ENCODE results near the gene DDR1. TPM values are rescaled to one million over a fixed set of nuclear protein-coding genes. Genes with fewer than 3 reads are reported as not detected.

Gene DDR1
- total and polyA plus RNA-seq, 4 donors, result 143 to 452 (median 286) TPM

DNA sequence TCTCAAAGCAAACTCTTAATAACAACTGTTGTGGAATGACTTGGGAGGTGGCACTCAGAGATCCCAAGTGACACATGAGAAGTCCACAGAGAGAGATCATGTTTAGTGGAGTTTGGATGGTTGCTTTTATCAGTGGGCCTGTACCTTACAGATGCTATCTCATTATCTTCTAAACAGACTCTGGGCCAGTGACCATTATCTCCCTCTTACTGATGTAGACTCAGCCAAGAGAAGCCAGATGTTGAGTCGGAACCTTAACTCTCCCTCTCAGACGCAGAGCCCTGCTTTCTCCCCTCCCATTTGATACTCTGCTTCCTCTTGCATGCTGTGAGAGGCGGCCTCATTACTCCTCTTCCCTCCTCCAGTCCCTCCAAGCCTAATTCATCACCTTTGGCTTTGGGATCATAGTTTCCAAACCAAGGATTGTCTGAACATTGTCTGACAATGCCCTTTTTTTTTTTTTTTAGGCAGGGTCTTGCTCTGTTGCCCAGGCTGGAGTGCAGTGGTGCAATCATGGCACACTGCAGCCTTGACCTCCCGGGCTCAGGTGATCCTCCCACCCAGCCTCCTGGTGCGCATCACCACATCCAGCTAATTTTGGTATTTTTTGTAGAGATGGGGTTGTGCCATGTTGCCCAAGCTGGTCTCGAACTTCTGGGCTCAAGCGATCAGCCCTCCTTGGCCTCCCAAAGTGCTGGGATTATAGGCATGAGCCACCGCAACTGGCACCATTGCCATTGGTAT lies 4.5 kb upstream of the DDR1 start:
- Histone ChIP-seq H3K36me3 (ENCODE audit: control insufficient read depth, insufficient read depth, low read length) (no peaks in the 10 kb centered on the region), H3K27me3 (ENCODE audit: control insufficient read depth, insufficient read depth, low read length) (no peaks in the 10 kb centered on the region), H3K27ac (ENCODE audit: low read depth, low read length) (peak overlapping the region; percentile 94), H3K9me3 (ENCODE audit: control insufficient read depth, insufficient read depth, low read length) (no peaks in the 10 kb centered on the region), H3K4me1 (ENCODE audit: control insufficient read depth, insufficient read depth, low read length) (peaks cover 64% of the 10 kb centered on the region), H3K4me3 (ENCODE audit: low read depth, low read length) (no peak overlapping the region)
- 56% methylated on average over 5 of the region's 8 CpGs for WGBS (ENCODE audit: insufficient coverage)
- peak in 1 of 6 donors; percentile 19 for DNase-seq (ENCODE audit: low read depth in 4 of 6, low spot score in 6 of 6)

DNA sequence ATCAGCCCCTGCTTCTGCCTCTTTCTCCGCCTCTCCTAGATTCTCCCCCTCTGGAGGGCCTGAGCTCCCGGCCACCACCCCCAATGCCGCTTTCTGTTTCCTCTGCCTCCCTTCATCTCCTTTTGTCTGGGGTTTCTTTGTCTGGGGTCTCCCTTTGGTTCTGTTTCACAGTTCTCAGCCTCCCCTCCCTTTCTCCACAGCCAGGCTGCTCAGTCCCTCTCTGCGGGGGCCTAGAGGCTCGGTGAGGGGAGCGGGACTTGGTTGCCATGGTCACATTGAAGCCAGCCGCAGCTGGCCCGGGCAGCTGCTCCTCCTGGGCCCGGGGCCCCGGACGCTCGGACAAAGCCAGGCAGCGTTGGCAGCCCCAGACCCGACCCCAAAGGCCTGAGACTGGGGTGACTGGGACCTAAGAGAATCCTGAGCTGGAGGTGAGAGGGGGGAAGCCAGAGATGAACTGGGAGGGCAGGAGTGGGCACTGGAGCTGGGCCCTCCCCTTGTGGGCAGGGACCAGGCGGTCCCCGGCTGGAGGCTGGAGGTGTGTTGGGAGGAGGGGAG lies 3.5 kb upstream of the DDR1 start:
- Histone ChIP-seq H3K4me3 (ENCODE audit: low read depth, low read length) (peak overlapping the region; percentile 51), H3K27me3 (ENCODE audit: control insufficient read depth, insufficient read depth, low read length) (no peaks in the 10 kb centered on the region), H3K9me3 (ENCODE audit: control insufficient read depth, insufficient read depth, low read length) (no peaks in the 10 kb centered on the region), H3K36me3 (ENCODE audit: control insufficient read depth, insufficient read depth, low read length) (no peaks in the 10 kb centered on the region), H3K4me1 (ENCODE audit: control insufficient read depth, insufficient read depth, low read length) (peaks cover 74% of the 10 kb centered on the region), H3K27ac (ENCODE audit: low read depth, low read length) (peak overlapping the region; percentile 94)
- peak in 2 of 6 donors; percentile 93 to 95 for DNase-seq (ENCODE audit: low read depth in 4 of 6, low spot score in 6 of 6)
- 4% methylated on average over 14 of the region's 16 CpGs for WGBS (ENCODE audit: insufficient coverage)

DNA sequence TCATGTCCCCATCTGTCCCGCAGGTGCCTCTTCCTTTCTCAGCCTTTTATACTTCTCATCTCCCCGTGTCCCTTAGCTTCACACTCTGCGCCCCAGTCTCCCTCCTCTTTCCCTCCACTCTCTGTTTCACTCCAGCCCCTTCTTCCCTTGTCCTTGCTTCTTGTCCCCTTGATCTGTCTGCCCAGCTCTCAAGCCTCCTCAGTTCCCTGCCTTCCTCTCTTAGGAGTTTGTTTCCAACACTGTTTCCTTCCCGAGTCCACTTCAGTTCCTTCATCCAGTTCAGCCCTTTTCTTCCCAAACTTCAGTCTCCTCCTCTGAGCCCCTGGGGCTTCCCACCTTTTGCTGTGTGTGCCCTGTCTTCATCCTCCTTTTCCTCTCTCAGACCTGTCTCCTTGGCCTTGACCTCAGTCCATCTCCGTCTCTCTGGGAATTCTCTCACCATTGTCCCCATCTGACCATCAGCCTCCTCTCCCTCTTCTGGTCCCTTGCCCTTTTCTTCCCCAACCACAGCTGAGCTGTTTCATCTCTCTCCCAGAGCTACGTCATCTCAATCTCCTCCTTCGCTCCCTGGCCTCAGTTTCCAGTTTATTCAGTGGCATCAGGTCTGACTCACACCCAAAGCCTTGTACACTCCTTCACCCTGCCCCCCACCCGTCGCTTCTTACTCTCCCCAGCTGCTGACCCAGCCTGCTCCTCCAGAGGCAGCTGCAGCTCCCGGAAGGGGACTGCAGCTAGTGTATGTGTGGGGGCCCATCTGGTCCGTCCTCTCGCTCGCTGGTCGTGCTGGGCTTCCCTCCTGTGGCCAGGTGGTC lies 2.7 kb upstream of the DDR1 start:
- H3K9me3 ChIP-seq (ENCODE audit: control insufficient read depth, insufficient read depth, low read length), result no peaks in the 10 kb centered on the region
- H3K36me3 ChIP-seq (ENCODE audit: control insufficient read depth, insufficient read depth, low read length), result no peaks in the 10 kb centered on the region
- H3K4me3 ChIP-seq (ENCODE audit: low read depth, low read length), result peak overlapping the region; percentile 51
- no peaks in the 10 kb centered on the region for H3K27me3 ChIP-seq (ENCODE audit: control insufficient read depth, insufficient read depth, low read length)
- H3K27ac ChIP-seq (ENCODE audit: low read depth, low read length), result peak overlapping the region; percentile 94
- 18% methylated on average over 11 of the region's 14 CpGs for WGBS (ENCODE audit: insufficient coverage)
- DNase-seq (ENCODE audit: low read depth in 4 of 6, low spot score in 6 of 6), result peak in 2 of 6 donors; percentile 61 to 68
- H3K4me1 ChIP-seq (ENCODE audit: control insufficient read depth, insufficient read depth, low read length), result peaks cover 81% of the 10 kb centered on the region

DNA sequence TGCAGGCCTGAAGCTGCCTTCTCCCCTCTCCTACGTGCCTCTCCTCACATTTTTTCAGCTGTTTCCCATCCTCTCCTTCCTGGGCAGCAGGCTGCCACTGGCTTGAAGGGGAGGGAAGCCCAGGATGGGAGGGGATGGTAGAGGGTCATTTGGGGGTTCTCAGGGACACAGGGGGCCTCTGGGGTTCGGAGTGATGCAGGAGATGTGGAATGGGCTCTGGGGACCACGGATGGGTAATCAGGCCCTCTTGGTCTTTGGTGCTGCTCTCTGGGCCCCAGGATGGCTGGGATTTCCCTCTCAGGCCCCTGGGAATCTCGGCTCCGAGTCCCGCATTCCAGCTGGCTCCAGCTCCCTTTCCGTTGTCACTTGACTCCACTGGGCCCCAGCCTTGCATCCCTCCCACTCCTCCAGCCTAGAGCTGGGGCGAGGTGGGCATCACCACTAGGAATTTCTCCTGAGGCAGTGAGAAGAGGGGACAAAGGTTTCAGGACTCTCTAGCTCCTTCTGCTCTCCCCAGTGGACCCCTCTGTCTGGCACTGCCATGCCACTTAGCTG lies 2.0 kb upstream of the DDR1 start:
- peak in 2 of 6 donors; percentile 23 to 52 for DNase-seq (ENCODE audit: low read depth in 4 of 6, low spot score in 6 of 6)
- no peaks in the 10 kb centered on the region for H3K9me3 ChIP-seq (ENCODE audit: control insufficient read depth, insufficient read depth, low read length)
- 0% methylated on average over 2 of the region's 8 CpGs for WGBS (ENCODE audit: insufficient coverage)
- H3K27ac ChIP-seq (ENCODE audit: low read depth, low read length), result peak overlapping the region; percentile 94
- peak overlapping the region; percentile 51 for H3K4me3 ChIP-seq (ENCODE audit: low read depth, low read length)
- no peaks in the 10 kb centered on the region for H3K36me3 ChIP-seq (ENCODE audit: control insufficient read depth, insufficient read depth, low read length)
- peaks cover 79% of the 10 kb centered on the region for H3K4me1 ChIP-seq (ENCODE audit: control insufficient read depth, insufficient read depth, low read length)
- H3K27me3 ChIP-seq (ENCODE audit: control insufficient read depth, insufficient read depth, low read length), result no peaks in the 10 kb centered on the region

DNA sequence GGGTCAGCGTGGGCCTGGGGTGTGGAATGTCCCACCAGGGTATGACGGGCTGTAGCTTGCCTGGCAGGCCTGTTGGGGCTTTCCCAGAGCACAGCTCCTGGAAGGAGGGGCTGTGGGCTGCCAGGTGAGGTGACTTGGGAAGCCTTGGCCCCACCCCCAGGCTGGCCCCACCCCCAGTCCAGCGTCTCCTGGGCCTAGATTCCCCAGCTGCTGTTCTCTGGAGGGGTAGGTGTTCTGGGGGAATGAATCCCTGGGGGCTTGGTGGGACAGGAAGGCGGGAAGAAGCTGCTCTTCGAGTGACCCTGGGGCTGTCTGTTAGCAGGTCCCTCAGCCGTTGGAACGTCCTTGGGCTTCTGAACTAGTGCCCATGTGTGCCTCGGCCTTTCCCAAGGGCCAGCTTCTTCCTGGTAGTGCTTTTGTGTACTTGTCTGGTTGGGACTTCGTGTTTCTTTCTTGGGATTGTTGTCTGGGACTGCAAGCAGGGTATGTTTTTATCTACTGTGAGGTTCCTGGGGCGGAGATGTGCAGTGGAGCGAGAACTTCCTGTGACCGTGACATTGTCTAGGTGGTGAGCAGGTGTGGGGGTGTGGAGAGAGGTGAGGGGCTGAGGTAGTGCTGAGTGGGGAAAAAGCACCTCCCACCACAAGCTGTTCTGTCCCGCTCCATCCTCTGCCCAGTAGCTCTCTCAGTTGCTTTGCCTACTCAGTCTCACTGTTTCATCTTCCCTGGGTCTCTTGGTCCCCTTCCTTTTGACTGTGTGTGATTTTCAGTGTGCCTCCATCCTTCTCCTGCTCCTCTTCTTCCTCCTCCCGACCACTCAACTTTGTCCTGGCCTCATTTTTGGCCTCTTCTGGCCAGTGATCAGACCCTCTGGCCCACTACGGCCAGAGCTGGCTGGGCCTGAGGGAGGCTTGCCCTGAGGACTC lies 1.3 kb upstream of the DDR1 start:
- no peaks in the 10 kb centered on the region for H3K9me3 ChIP-seq (ENCODE audit: control insufficient read depth, insufficient read depth, low read length)
- peak overlapping the region; percentile 94 for H3K27ac ChIP-seq (ENCODE audit: low read depth, low read length)
- peak overlapping the region; percentile 51 for H3K4me3 ChIP-seq (ENCODE audit: low read depth, low read length)
- peak in 2 of 6 donors; percentile 25 to 27 for DNase-seq (ENCODE audit: low read depth in 4 of 6, low spot score in 6 of 6)
- H3K36me3 ChIP-seq (ENCODE audit: control insufficient read depth, insufficient read depth, low read length), result no peaks in the 10 kb centered on the region
- 11% methylated on average over 12 of the region's 15 CpGs for WGBS (ENCODE audit: insufficient coverage)
- H3K27me3 ChIP-seq (ENCODE audit: control insufficient read depth, insufficient read depth, low read length), result no peaks in the 10 kb centered on the region
- H3K4me1 ChIP-seq (ENCODE audit: control insufficient read depth, insufficient read depth, low read length), result peaks cover 72% of the 10 kb centered on the region

DNA sequence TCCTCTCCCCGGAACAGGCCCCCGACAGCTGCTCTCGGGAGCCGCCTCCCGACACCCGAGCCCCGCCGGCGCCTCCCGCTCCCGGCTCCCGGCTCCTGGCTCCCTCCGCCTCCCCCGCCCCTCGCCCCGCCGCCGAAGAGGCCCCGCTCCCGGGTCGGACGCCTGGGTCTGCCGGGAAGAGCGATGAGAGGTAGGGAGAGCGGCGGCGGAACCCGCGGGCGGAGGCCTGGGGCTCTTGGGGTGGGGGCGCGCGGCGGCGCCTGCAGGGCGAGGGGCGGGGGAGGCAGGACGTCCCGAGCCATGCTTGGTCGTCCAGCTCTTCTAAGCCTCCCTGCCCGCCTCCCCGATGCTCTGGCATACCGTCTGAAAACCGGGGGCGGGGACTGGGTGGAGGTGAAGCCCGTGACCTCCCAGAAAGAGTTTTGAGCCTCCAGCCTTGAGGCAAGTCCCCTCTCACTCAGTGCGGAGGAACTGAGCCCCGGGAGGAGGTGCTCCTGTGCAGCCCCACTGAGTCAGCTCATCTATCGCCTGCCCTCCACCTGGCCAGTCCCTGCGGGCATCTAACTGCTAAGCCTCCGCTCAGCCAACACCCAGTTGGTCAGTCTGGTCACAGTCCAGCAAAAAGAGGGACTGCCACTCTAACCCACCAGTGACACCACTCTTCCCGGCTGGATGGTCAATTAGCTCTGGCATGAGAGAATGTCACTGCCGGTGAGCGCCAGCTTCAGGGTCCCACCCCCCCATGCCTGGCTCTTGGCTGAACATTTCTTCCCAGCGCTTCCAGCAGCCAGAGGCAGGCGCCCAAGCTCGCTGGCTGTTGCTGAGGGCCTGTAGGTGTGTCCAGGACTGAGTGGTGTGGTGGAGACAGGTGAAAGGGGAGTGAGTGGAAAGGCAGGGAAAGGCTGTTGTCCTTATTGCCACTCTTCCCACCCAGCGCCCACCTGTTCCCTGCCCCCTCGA lies 482 bp downstream of the DDR1 start:
- Histone ChIP-seq H3K9me3 (ENCODE audit: control insufficient read depth, insufficient read depth, low read length) (no peaks in the 10 kb centered on the region), H3K36me3 (ENCODE audit: control insufficient read depth, insufficient read depth, low read length) (peaks cover 13% of the 10 kb centered on the region), H3K27ac (ENCODE audit: low read depth, low read length) (peak overlapping the region; percentile 91), H3K4me3 (ENCODE audit: low read depth, low read length) (peak overlapping the region; percentile 70), H3K4me1 (ENCODE audit: control insufficient read depth, insufficient read depth, low read length) (peaks cover 80% of the 10 kb centered on the region), H3K27me3 (ENCODE audit: control insufficient read depth, insufficient read depth, low read length) (no peaks in the 10 kb centered on the region)
- under 1% methylated on average over 56 of the region's 59 CpGs for WGBS (ENCODE audit: insufficient coverage)
- peak in 2 of 6 donors; percentile 67 to 81 for DNase-seq (ENCODE audit: low read depth in 4 of 6, low spot score in 6 of 6)

DNA sequence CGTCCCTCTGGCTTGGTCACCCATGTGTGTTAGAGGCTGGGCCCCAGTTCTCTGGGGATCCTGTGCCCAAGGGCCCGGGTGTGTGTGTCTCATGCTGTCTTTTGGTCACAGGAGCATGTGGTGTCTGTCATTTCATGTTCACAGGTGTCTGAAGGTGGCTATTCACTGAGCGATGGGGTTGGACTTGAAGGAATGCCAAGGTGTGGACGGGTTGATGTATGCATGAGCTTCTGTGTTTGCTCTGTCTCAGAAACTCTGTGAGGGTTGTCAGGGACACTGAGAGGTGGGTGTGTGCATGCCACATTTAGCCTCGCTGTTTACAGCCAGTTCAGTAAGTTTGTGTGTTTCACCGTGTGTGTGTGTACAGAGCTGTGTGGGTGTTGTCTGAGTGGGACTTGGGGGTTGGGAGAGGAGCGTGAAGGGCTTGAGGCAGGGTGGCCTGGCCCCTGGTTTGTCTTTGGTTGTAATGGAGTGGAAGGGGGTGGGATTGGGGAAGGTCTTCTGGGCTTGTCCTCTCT lies 1.2 kb downstream of the DDR1 start:
- WGBS (ENCODE audit: insufficient coverage), result 7% methylated on average over 7 of the region's 7 CpGs
- Histone ChIP-seq H3K4me3 (ENCODE audit: low read depth, low read length) (peak overlapping the region; percentile 70), H3K27ac (ENCODE audit: low read depth, low read length) (peak overlapping the region; percentile 91), H3K4me1 (ENCODE audit: control insufficient read depth, insufficient read depth, low read length) (peaks cover 80% of the 10 kb centered on the region), H3K9me3 (ENCODE audit: control insufficient read depth, insufficient read depth, low read length) (no peaks in the 10 kb centered on the region), H3K27me3 (ENCODE audit: control insufficient read depth, insufficient read depth, low read length) (no peaks in the 10 kb centered on the region), H3K36me3 (ENCODE audit: control insufficient read depth, insufficient read depth, low read length) (peaks cover 21% of the 10 kb centered on the region)
- DNase-seq (ENCODE audit: low read depth in 4 of 6, low spot score in 6 of 6), result peak in 2 of 6 donors; percentile 66 to 73

Data from spinal cord (tissue), 10 donors.